DMS53 (cell line): Measurements from ENCODE around the gene TSGA10IP.
A peak's percentile ranks its signal among the peaks of the same experiment; 100 is the strongest.
"Not testable (repeated sequence)": the region's sequence is repeated elsewhere in the genome, so short reads cannot be mapped to it uniquely, and the experiment has no call there.

Experiments
- DNase-seq: peaks from one replicate; lab custom pipeline; 2025; lab: John Stamatoyannopoulos, UW

TSGA10IP gene

DNA sequence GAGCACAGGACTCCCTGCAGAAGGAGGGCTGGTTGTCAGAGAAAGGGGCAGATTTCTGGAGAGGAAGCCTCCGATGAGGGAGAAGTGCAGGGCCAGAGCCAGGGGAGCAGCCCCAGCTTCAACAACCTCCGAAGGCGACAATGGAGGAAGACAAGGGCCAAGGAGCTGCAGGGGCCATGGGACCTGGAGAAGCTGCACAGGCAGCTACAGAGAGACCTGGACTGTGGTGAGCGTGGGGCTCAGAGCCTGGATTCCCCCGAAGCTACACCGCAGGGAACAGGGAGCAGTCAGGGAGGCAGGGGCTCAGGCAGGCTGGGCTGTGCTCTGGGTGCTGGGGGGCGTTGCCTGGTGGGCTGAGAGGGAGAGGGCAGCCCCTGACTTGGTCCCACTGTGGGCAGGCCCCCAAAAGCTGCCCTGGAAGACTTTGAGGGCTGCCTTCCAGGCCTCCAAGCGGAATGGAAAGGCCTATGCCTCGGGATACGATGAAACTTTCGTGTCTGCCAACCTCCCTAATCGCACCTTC is 2.4 kb downstream of the TSGA10IP start:
- DNase-seq: no peak

DNA sequence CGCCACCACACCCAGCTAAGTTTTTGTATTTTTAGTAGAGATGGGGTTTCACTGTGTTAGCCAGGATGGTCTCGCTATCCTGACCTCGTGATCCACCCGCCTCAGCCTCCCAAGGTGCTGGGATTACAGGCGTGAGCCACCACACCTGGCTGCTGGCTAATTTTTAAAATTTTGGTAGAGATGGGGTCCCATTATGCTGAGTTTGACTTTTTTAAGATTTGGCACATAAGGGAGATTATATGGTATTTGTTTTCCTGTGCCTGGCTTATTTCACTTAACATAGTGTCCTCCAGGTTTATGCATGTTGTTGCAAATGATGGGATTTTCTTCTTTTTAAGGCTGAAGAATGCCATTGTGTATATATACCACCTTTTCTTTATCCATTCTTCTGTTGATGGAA is 5.4 kb downstream of the TSGA10IP start:
- DNase-seq: not testable (repeated sequence)

DNA sequence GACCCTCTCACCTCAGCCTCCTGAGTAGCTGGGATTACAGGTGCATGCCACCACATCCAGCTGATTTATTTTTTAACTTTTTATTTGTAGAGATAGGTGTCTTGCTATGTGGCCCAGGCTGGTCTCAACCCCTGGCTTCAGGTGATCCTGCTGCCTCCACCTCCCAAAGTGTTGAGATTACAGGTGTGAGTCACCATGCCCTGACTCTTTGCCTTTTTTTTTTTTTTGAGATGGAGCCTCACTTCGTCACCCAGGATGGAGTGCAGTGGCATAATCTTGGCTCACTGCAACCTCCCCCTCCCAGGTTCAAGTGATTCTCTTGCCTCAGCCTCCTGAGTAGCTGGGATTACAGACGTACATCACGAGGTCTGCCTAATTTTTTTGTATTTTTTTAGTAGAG is 6.4 kb downstream of the TSGA10IP start:
- not testable (repeated sequence) for DNase-seq

DNA sequence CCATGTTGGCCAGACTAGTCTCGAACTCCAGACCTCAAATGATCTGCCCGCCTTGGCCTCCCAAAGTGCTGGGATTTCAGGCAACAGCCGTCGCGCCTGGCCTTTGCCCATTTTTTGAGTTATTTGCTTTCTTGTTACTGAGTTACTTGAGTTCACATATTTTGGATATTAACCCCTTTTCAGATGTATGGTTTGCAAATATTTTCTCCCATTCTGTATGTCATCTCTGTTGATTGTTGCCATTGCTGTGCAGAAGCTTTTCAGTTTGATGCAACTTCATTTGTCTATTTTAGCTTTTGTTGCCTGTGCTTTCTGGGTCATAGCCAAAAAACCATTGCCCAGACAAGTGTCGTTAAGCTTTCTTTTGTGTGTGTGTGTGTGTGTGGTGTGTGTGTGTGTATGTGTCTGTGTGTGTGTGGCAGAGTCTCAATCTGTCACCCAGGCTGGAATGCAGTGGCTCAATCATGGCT is 6.8 kb downstream of the TSGA10IP start:
- DNase-seq: no peak

DNA sequence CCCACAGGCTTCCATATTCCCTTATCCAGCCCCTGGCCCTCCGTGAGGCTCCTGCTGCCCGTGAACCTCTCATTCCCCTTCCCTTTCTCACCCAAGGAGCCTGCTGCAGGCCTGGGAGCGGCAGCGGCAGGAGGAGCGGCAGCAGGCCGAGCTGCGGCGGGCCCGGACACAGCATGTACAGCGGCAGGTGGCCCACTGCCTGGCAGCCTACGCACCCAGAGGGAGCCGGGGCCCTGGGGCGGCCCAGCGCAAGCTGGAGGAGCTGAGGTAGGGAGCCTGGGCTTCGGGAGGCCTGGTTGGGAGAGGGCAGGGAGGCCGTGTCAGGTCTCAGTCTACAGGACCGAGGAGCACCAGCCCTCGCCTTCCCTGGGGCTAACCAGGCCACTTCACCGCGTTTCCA is 8.2 kb downstream of the TSGA10IP start:
- DNase-seq: no peak

DNA sequence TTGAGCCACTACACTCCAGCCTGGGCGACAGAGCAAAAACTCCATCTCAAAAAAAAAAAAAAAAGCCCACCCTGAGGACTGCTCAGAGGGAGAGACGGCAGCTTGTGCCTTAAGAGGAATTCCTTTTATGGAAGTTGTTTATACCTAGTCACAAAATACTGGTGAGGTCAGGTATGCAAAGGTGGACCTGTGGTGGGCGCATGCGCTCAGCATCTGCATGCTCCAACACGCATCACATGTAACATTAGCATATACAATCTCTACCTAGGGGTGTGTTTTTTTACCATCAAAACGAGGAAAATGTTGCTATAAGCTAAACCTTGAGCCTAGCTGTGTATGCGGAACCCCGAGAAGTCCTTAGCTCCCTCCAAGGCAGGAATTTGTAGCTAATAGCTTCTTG is 9.5 kb downstream of the TSGA10IP start:
- no peak for DNase-seq

DNA sequence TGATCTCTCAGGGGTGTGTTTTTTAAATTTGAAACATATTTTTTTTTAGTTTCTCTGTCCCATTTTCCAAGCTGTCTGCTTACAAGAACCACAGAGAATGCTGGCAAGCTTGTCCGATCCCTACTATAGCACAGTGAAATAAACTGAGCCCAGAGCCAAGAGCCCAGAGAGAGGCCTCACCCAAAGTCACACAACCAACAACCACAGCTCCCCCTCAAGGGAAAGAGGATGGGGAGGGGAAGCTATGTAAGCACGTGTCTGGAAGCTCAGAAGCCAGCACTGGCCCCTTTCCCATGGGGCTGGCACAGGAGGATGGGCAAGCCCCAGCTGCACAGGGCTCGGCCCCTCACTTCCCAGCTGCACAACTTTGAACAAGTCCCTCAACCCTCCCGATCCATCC is 13.0 kb downstream of the TSGA10IP start:
- DNase-seq: no peak

DNA sequence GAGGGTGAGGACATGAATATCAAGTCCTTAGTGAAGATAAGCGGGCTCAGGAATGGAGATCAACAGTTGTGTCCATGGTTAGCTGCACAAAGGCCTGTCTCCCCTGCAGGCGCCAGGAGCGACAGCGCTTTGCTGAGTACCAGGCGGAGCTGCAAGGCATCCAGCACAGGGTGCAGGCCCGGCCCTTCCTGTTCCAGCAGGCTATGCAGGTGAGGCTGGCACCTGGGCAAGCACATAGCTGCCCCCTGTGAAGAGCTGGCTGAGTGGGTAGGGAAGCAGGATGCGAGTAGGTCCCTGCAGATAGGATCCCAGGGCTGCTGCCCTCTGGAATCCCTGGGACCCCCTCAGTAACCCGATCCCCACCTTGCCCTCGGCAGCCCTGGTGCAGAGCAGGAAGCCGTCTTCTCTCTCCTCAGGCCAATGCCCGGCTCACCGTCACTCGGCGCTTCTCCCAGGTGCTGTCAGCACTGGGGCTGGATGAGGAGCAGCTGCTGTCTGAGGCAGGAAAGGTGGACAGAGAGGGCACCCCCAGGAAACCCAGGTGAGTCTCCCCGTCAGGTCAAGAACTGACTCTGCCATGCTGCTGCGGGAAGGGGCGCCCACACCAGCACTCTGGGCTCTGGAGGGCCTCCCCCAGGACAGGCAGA is 13.6 kb downstream of the TSGA10IP start:
- no peak for DNase-seq

DNA sequence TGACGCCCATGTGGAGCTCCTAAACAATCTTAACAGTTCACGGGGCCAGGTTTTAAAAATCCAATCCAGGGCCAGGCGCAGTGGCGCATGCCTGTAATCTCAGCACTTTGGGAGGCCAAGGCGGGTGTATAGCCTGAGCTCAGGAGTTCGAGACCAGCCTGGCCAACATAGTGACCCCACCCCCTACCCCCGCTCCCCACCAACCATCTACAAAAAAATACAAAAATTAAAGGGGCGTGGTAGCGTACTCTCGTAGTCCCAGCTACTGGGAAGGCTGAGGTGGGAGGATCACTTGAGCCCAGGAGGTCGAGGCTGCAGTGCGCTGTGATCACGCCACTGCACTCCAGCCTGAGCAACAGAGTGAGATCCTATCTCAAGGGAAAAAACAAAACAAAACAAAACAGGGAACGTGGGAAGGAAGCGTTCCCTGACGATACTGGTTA is 15.6 kb downstream of the TSGA10IP start:
- no peak for DNase-seq

DNA sequence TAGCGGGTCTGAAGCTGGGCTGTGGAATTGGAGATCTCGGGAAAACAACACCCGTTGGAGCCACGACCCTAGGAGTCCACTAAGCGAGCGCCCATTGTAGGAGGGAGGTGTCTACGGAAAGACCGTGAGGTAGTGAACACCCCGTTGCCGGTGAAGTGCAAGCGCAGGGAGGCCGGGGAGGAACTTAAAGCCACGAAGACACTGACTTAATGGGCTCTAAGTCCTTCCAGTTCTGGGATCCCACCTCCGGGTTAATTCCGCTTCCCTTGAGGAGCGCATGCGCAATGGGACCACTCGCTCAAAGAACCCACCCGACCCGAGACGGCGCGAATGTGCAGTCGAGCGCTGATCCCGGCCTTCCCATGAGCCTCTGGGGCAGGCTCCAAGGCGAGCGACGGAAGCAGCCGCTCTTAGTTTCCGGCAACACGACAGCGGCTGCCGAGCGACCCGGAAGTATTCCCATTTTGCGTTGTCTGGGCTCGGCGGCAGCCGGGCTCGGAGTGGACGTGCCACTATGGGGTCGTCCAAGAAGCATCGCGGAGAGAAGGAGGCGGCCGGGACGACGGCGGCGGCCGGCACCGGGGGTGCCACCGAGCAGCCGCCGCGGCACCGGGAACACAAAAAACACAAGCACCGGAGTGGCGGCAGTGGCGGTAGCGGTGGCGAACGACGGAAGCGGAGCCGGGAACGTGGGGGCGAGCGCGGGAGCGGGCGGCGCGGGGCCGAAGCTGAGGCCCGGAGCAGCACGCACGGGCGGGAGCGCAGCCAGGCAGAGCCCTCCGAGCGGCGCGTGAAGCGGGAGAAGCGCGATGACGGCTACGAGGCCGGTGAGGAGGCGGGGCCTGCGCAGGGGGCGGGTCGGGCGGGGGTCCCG is 16.2 kb downstream of the TSGA10IP start, which contains the start of gene SART1:
Gene SART1 (plus strand): TSS at position 468 of the 874 bp plus-strand sequence. CDS start 47 bp downstream, at position 515.
- peak; percentile 99 for DNase-seq

DNA sequence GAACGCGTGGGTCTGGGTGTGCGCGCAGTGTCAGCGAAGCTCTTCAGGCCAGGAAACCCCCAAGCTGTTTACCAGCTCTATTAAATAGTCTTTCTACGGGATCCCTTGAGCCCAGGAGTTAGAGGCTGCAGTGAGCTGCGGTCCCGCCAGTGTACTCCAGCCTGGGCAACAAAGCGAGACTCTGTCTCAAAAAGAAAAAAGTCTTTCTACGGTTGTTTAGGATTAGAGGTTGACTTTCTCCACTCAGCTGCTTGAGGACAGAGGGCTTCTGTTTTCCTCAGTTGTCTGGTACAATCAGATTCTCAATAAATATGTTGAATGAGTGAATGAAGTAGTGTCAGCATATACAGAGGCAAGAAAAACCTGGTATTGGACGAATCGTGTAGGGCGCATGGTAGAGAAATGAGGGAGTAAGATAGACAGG is 16.9 kb downstream of the TSGA10IP start:
- no peak for DNase-seq

DNA sequence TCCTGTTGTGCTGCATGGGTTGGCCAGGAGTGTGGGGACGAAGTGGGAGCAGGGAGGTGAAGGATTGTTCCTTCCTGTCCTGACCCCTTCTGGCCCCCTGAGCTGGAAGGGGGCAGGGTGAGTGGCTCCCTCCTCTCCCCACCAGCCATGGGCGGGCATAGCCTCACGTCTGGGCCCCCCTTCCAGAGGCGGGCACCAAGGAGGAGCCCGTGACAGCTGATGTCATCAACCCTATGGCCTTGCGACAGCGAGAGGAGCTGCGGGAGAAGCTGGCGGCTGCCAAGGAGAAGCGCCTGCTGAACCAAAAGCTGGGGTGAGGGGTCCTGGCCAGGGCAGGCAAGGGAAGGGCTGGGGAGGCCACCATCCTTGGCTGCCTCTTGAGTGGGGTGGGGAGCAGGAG is 19.6 kb downstream of the TSGA10IP start:
- DNase-seq: no peak

DNA sequence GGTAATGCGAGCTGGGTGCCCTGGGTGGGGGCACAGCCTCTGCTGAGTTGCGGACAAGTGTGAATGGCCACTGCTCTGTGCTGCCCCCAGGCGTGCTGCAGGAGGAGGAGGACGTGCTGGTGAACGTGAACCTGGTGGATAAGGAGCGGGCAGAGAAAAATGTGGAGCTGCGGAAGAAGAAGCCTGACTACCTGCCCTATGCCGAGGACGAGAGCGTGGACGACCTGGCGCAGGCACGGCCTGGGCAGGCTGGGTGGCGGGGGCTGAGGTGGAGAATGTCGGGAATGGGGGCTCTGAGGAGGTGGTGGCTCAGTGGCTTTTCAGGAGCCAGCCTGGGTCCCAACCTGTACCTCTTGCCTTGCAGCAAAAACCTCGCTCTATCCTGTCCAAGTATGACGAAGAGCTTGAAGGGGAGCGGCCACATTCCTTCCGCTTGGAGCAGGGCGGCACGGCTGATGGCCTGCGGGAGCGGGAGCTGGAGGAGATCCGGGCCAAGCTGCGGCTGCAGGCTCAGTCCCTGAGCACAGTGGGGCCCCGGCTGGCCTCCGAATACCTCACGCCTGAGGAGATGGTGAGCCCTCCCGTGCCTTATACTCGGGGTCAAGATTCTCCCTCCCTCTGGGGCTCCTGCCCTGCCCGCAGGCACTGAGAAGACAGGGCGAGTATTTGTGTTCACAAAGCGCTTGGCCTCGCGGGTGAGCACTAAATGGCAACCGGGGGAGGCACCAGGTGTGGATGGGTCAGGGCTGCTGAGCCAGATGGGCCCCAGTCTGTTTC is 20.9 kb downstream of the TSGA10IP start:
- no peak for DNase-seq

DNA sequence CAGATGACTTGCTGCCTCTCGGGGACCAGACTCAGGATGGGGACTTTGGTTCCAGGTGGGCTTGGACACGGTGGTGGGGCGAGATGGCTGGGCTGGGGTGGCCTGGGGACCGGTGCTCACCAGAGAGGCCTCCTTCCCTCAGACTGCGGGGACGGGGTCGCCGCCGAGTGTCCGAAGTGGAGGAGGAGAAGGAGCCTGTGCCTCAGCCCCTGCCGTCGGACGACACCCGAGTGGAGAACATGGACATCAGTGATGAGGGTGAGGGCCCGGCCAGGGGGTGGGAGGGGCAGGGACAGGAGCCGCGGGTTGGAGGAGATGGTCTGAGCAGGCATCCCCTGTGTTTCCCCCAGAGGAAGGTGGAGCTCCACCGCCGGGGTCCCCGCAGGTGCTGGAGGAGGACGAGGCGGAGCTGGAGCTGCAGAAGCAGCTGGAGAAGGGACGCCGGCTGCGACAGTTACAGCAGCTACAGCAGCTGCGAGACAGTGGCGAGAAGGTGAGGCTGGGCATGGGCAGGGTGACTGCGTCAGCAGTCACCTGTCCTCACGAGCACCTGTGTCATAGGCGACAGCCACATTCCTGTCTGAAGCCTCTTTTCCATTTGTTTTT is 22.2 kb downstream of the TSGA10IP start:
- DNase-seq: no peak

DNA sequence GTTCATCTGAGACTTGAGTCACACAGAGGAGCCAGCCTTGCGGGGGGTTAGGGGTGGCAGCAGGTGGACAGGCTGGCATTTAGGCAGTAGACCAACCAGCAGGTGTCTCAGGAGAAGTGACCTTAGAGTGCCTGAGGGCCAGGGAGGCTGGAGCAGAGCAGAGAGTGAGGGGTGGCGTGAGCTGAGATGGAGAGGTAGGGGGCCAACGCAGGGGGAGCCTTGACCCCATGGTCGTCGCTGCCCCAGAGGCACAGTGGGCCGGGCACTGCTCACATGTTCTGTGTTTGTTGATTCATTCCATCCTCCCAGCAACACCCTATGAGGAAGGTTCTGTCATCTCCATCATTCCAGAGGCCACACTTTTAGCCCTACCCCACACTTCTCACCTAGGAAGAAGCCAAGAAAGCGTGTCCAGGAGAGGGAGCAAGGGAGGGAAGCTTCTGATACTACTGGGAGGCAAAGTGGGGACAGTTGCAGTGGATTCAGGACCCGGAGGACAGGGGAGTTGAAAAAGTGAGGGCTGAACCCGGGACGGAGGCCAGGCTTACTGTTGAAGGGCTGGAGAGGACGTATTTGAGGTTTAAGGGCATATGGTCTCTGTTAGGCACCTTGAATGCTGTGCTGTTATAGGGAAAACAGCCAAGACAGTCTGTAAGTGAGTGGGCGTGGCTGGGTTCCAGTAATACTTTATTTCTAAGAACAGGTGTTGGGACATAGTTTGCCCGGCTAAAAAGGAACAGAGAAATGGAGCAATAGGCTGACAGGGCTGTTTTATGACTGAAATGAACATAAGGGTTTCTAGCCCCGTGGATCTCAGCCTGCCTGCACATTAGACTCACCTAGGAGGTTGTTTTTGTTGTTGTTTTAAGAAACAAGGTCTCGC is 23.6 kb downstream of the TSGA10IP start:
- no peak for DNase-seq

DNA sequence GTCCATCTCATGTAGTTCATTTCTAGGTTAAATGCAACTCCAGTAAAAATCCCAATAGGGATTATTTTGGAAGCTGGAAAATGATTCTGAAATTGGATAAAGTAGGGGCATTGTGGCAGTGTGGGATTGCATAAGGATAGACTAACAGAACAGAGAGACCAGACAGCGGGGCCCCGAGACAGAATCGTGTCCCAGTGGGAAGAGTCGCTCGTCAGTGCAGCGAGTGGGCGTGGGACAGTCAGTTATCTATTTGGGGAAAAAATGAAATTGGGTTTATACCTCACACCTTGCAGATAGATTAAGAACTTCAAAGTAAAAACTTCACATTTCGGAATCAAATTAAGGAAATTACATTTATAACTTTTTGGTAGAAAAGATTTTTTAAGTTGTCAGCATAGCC is 26.8 kb downstream of the TSGA10IP start:
- DNase-seq: no peak

DNA sequence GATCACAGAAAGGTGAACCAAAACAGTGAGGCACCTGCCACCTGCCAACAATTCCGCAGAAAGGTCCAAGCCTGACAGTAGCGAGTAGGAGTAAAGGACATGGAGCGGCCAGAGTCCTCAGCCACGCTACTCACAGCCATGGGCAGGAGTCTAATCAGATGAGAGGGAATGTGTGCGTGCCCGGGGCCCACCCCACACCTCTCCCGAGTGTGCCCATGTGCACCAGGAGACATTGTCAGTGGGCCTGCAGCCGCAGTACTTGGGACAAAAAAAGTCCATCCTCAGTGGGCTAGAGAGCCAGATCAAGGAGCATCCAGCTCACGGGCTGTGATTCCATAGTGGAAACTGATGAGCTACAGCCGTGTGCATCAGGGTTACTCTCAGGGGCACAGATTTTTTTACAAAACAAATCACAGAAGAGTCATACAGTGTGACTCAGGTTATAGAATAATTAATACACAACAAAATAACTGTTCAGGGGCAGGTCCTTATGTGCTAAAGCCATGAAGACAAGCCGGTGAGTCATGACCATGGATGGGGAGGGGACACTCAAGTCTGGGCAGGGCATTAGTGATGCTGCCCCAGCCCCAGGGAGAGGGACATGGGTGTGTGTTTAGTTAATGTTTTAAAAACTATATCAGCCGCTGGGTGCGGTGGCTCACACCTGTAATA is 28.3 kb downstream of the TSGA10IP start:
- peak; percentile 34 for DNase-seq

DNA sequence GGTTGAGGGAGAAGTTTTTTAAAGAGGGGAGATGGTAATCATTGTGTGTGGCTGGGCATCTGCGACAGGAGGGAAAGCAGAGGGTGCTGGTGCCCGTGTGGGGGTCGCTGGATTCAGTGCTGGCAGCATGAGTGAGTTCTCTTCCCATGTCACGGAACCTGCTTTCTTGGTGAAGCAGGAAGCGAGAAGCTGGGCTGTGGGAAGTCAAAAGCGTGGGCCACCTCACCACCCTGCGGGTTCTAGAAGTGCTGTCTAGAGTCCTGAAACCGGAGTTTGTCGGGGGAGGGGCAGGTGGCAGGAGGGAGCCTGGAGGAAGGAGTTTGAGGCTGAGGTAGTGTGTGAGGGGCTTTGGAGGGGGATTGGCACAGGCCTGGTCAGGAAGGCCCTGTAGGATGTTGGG is 30.5 kb downstream of the TSGA10IP start:
- no peak for DNase-seq

DNA sequence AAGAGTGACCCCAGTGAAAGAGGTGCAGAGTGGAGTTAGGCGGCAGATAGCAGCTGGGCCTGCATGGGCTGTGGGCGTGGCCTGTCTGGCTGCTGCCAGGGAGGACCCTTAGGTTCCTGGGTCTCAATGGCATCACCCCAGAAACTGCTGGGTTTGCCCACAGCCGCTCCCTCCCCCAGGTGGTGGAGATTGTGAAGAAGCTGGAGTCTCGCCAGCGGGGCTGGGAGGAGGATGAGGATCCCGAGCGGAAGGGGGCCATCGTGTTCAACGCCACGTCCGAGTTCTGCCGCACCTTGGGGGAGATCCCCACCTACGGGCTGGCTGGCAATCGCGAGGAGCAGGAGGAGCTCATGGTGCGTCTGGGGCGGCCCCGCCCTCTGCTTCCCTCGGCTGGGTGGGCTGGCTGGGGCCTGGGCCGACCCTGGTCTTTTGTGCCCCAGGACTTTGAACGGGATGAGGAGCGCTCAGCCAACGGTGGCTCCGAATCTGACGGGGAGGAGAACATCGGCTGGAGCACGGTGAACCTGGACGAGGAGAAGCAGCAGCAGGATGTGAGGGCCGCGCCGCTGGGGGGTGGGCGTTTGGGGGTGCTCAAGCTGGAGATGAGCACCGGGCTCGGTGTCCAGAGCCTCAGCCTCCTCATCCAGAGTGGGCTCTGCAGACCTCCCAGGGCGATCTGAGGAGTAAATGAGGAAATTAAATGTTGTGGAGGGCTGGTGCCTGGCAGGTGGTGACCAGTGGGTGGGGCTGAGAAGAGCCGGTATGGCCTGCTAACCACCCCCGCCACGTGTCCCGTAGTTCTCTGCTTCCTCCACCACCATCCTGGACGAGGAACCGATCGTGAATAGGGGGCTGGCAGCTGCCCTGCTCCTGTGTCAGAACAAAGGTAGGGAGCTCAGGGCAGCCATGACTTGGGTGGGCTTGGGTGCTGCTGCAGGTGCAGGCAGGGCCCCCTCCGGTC is 31.2 kb downstream of the TSGA10IP start:
- no peak for DNase-seq
